H9 (cell line): ENCODE measurements around the gene LPCAT1. TPM values are rescaled to one million over a fixed set of nuclear protein-coding genes. Genes with fewer than 3 reads are reported as not detected.

Experiments
- DNase-seq: peaks from one replicate; pipeline ENCODE4 v3.0.0-alpha.2; 2017
- H2AFZ ChIP-seq: one replicate; pipeline ENCODE4 v1.6.1; 2013; ENCODE audit warnings: mild to moderate bottlenecking, low read length, control low read depth, moderate library complexity
- H2AK5ac ChIP-seq: 2 replicates; pipeline ENCODE4 v1.6.1; 2013; ENCODE audit warnings: low read length, control low read depth, mixed read lengths; ENCODE audit not compliant: insufficient read length
- H2BK120ac ChIP-seq: one replicate; pipeline ENCODE4 v1.6.1; 2013; ENCODE audit warnings: low read depth, mild to moderate bottlenecking, low read length, control low read depth, inconsistent platforms; ENCODE audit not compliant: poor library complexity, severe bottlenecking
- H2BK12ac ChIP-seq: 2 replicates; pipeline ENCODE4 v1.6.1; 2013; ENCODE audit warnings: low read length, control low read depth, mixed read lengths, low read depth; ENCODE audit not compliant: insufficient read length
- H2BK15ac ChIP-seq: 2 replicates; pipeline ENCODE4 v1.6.1; 2013; ENCODE audit warnings: low read depth, low read length, control low read depth
- H2BK20ac ChIP-seq: one replicate; pipeline ENCODE4 v1.6.1; 2013; ENCODE audit warnings: low read depth, mild to moderate bottlenecking, low read length, control low read depth, inconsistent platforms; ENCODE audit not compliant: poor library complexity, severe bottlenecking
- H2BK5ac ChIP-seq: 2 replicates; pipeline ENCODE4 v1.6.1; 2013; ENCODE audit warnings: low read length, control low read depth, mixed read lengths; ENCODE audit not compliant: insufficient read length
- H3K14ac ChIP-seq: 2 replicates; pipeline ENCODE4 v1.6.1; 2013; ENCODE audit warnings: low read length, control low read depth; ENCODE audit not compliant: insufficient read depth
- H3K18ac ChIP-seq: 2 replicates; pipeline ENCODE4 v1.6.1; 2013; ENCODE audit warnings: low read depth, mild to moderate bottlenecking, mixed read lengths, low read length, control low read depth; ENCODE audit not compliant: insufficient read length
- H3K23ac ChIP-seq: 2 replicates; pipeline ENCODE4 v1.6.1; 2013; ENCODE audit warnings: low read length, control low read depth, mixed read lengths, low read depth; ENCODE audit not compliant: insufficient read length
- H3K23me2 ChIP-seq: 2 replicates; pipeline ENCODE4 v1.6.1; 2013; ENCODE audit warnings: low read depth, mild to moderate bottlenecking, mixed read lengths, low read length, control low read depth; ENCODE audit not compliant: insufficient read length, poor library complexity, severe bottlenecking
- H3K27ac ChIP-seq: 2 replicates; pipeline ENCODE4 v1.5.1; 2013; ENCODE audit warnings: low read length, control low read depth, mixed read lengths, low read depth; ENCODE audit not compliant: insufficient read length
- H3K27me3 ChIP-seq: 2 replicates; pipeline ENCODE4 v1.6.1; 2013; ENCODE audit warnings: low read length, control low read depth, inconsistent platforms; ENCODE audit not compliant: insufficient read depth
- H3K4ac ChIP-seq: 2 replicates; pipeline ENCODE4 v1.6.1; 2013; ENCODE audit warnings: low read depth, mild to moderate bottlenecking, control low read depth, inconsistent platforms, low read length, moderate library complexity
- H3K4me1 ChIP-seq: 2 replicates; pipeline ENCODE4 v1.6.1; 2013; ENCODE audit warnings: low read length, control low read depth, inconsistent platforms; ENCODE audit not compliant: insufficient read depth
- H3K4me2 ChIP-seq: 2 replicates; pipeline ENCODE4 v1.6.1; 2013; ENCODE audit warnings: low read length, control low read depth, mixed read lengths; ENCODE audit not compliant: insufficient read length, insufficient read depth
- H3K56ac ChIP-seq: 2 replicates; pipeline ENCODE4 v1.6.1; 2013; ENCODE audit warnings: low read depth, mild to moderate bottlenecking, mixed read lengths, low read length, control low read depth; ENCODE audit not compliant: insufficient read length
- H3K79me1 ChIP-seq: 2 replicates; pipeline ENCODE4 v1.6.1; 2013; ENCODE audit warnings: low read depth, mild to moderate bottlenecking, moderate library complexity, low read length, control low read depth, inconsistent platforms; ENCODE audit not compliant: insufficient read depth, poor library complexity, severe bottlenecking
- H3K79me2 ChIP-seq: 2 replicates; pipeline ENCODE4 v1.6.1; 2013; ENCODE audit warnings: low read length, control low read depth, inconsistent platforms; ENCODE audit not compliant: insufficient read depth
- H3K9ac ChIP-seq: 2 replicates; pipeline ENCODE4 v1.6.1; 2013; ENCODE audit warnings: low read length, control low read depth, mixed read lengths; ENCODE audit not compliant: insufficient read length; ENCODE audit errors: extremely low read depth
- H3K9me3 ChIP-seq: one replicate; pipeline ENCODE4 v1.6.1; 2013; ENCODE audit warnings: low read depth, low read length, inconsistent platforms; ENCODE audit not compliant: control insufficient read depth
- H3T11ph ChIP-seq: one replicate; pipeline ENCODE4 v1.6.1; 2013; ENCODE audit warnings: mild to moderate bottlenecking, low read length, control low read depth, inconsistent platforms
- H4K20me1 ChIP-seq: one replicate; pipeline ENCODE4 v1.6.1; 2013; ENCODE audit not compliant: control insufficient read depth, insufficient read length, insufficient read depth
- H4K5ac ChIP-seq: 2 replicates; pipeline ENCODE4 v1.6.1; 2013; ENCODE audit warnings: low read depth, mild to moderate bottlenecking, mixed read lengths, low read length, control low read depth; ENCODE audit not compliant: insufficient read length
- H4K8ac ChIP-seq: replicated peaks from 2 replicates; pipeline ENCODE4 v1.6.1; 2013; ENCODE audit warnings: low read length, control low read depth, mixed read lengths, low read depth; ENCODE audit not compliant: insufficient read length
- H4K91ac ChIP-seq: 2 replicates; pipeline ENCODE4 v1.6.1; 2013; ENCODE audit warnings: low read depth, mild to moderate bottlenecking, moderate library complexity, mixed read lengths, low read length, control low read depth; ENCODE audit not compliant: insufficient read length
- H3K27ac Mint-ChIP-seq, 3 experiments: 2 replicates in 2 of 3; 3 replicates in 1 of 3; pipeline ENCODE4 v1.8.0; 2020 to 2021; ENCODE audit warnings: mixed read lengths in 3 of 3, mild to moderate bottlenecking in 1 of 3, moderate library complexity in 1 of 3
- H3K27me3 Mint-ChIP-seq: 2 replicates; pipeline ENCODE4 v1.8.0; 2021; ENCODE audit warnings: low read depth, mild to moderate bottlenecking, moderate library complexity, mixed read lengths
- H3K36me3 Mint-ChIP-seq, 3 experiments: 2 replicates in 2 of 3; 3 replicates in 1 of 3; pipeline ENCODE4 v1.8.0; 2020 to 2021; ENCODE audit warnings: low read depth in 3 of 3, mixed read lengths in 3 of 3; ENCODE audit not compliant: insufficient read depth in 1 of 3
- H3K4me1 Mint-ChIP-seq, 2 experiments: 2 replicates each; pipeline ENCODE4 v1.8.0; 2020; ENCODE audit warnings: mixed read lengths in 2 of 2
- H3K4me3 Mint-ChIP-seq, 2 experiments: 2 replicates in 1 of 2; 3 replicates in 1 of 2; pipeline ENCODE4 v1.8.0; 2020 to 2021; ENCODE audit warnings: mild to moderate bottlenecking in 2 of 2, mixed read lengths in 2 of 2, moderate library complexity in 1 of 2
- H3K9me3 Mint-ChIP-seq, 2 experiments: 2 replicates in 1 of 2; 3 replicates in 1 of 2; pipeline ENCODE4 v1.8.0; 2020; ENCODE audit warnings: mild to moderate bottlenecking in 2 of 2, mixed read lengths in 2 of 2, moderate library complexity in 1 of 2
- CTCF ChIP-seq: fragments of 200-600 bp; sonication (generic); conservative IDR thresholded peaks from 3 replicates; pipeline ENCODE4 v1.8.0; 2021; ENCODE audit warnings: antibody characterized with exemption, mild to moderate bottlenecking
- whole genome bisulfite sequencing: extraction: QIAGEN DNeasy Blood & Tissue Kit; methylation state at CpG from one replicate; pipeline ENCODE4 v1.1.7; 2013; ENCODE audit warnings: missing lambda C conversion rate, low lambda C conversion rate, mixed read lengths; ENCODE audit not compliant: insufficient read length; ENCODE audit errors: extremely low coverage; 5-methylcytosine and 5-hydroxymethylcytosine counted together
- total RNA-seq: library from RNA; stranded (reverse); gene quantifications from 2 replicates; pipeline ENCODE4 v1.2.1, GENCODE V29; 2021

LPCAT1 gene
- total RNA-seq, 1 experiment from 2014 or later, result 231 TPM

DNA sequence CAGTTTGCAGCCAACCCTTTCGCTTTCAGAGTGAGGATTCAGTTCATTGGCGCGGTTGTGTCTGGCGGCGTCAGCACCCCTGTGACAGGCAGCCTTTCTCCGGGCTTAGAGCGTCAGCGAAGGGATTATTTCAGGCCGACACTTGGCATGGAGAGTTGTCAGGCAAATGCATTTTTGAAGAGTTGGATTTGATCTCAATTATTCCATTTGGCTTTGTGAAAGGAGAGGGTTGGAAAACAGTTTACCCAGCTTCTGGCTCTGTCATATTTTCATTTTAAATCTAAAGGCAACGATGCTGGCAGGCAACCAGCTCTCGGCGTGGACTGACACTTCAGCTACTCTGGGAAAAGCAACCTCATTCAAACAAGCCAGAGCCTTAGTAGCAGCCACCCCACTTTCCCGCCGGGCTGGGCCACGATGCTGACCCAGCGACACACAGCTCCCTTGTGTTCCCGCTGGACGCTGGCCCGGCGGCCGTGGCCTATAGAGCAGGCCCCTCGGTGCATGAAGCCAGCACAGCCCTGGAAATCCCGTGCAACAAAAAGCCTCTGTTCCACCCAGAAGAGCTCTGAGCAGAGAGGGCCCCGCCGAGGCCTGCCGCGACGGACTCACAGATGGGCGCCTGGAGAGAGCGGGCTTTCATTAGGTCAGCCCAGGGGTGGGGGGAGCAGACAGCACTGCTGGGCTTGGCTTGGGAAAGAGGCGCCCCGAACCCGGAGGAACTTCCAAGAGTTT is 28.9 kb upstream of the LPCAT1 start:
- Mint-ChIP-seq H3K27ac (peak overlapping the region in 1 of 3 experiments; percentile 40; a peak in 1 of 7 replicates), H3K27me3 (peaks cover 12% of the 10 kb centered on the region), H3K4me1 (peaks cover 4 to 6% of the 10 kb centered on the region in 2 experiments; a peak in 2 of 4 replicates), H3K9me3 (no peaks in the 10 kb centered on the region), H3K36me3 (no peaks in the 10 kb centered on the region), H3K4me3 (no peak overlapping the region)
- Histone ChIP-seq H3K14ac (no peak overlapping the region), H2BK5ac (no peak overlapping the region), H3K79me1 (no peaks in the 10 kb centered on the region), H3K9me3 (no peaks in the 10 kb centered on the region), H3K4me1 (no peaks in the 10 kb centered on the region), H2BK120ac (no peak overlapping the region), H3K4me2 (no peak overlapping the region), H4K20me1 (no peaks in the 10 kb centered on the region), H2AFZ (no peak overlapping the region), H2BK20ac (no peak overlapping the region), H4K8ac (no peak overlapping the region), H4K5ac (no peak overlapping the region), H3K27ac (no peak overlapping the region), H2AK5ac (no peak overlapping the region), H3K27me3 (no peaks in the 10 kb centered on the region), H2BK12ac (no peak overlapping the region), H3T11ph (no peak overlapping the region), H3K23ac (no peak overlapping the region), H3K4ac (no peak overlapping the region), H3K23me2 (no peaks in the 10 kb centered on the region), H3K56ac (no peak overlapping the region), H3K9ac (no peak overlapping the region), H3K18ac (no peak overlapping the region), H2BK15ac (no peak overlapping the region), H4K91ac (no peak overlapping the region), H3K79me2 (no peaks in the 10 kb centered on the region)
- WGBS, result no CpG with 5 or more reads among the region's 33 CpGs
- TF ChIP-seq CTCF, result no peak
- DNase-seq, result no peak
